Measurements from ENCODE around the gene RTN4R.

- no peak for TF ChIP-seq CTCF (IDR thresholded peaks at IDR 0.05)
- TF ChIP-seq EZH2 (IDR thresholded peaks at IDR 0.05; ENCODE audit: borderline replicate concordance, insufficient read depth, low read depth, low read length, poor library complexity, severe bottlenecking): no peak
These were observed 21.9 kb upstream of the RTN4R start for GRCh38 chr22:20290045-20290392.
